ENCODE measurements around the gene BMPR1B.

BMPR1B gene

DNA sequence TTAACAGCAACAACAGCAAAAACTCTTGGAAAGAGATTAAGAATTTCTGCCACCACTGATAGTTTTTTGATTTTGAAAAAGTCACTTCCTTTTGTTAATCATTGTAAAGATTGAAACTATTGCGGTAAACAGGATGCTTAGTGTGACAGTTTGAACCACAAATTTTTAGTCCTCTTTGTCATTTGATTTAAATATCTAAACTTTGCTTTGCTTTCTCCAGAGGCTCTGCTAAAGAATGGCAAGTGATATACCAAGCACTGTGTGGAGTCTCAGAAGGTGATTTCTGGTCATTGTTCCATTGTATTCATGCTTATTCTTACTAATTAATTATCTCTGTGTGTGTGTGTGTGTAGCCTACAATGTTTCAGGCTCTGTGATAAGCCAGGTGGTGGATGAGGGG is 155.6 kb downstream of the BMPR1B start:
- no peaks in the 10 kb centered on the region for H3K36me3 ChIP-seq (ENCODE audit: control insufficient read depth, low read length)
- H3K9me3 ChIP-seq (ENCODE audit: control insufficient read depth, insufficient read depth, low read length), result no peaks in the 10 kb centered on the region
- TF ChIP-seq, protein P1, sequence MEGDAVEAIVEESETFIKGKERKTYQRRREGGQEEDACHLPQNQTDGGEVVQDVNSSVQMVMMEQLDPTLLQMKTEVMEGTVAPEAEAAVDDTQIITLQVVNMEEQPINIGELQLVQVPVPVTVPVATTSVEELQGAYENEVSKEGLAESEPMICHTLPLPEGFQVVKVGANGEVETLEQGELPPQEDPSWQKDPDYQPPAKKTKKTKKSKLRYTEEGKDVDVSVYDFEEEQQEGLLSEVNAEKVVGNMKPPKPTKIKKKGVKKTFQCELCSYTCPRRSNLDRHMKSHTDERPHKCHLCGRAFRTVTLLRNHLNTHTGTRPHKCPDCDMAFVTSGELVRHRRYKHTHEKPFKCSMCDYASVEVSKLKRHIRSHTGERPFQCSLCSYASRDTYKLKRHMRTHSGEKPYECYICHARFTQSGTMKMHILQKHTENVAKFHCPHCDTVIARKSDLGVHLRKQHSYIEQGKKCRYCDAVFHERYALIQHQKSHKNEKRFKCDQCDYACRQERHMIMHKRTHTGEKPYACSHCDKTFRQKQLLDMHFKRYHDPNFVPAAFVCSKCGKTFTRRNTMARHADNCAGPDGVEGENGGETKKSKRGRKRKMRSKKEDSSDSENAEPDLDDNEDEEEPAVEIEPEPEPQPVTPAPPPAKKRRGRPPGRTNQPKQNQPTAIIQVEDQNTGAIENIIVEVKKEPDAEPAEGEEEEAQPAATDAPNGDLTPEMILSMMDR (IDR thresholded peaks at IDR 0.05; ENCODE audit: low read depth, low read length, poor library complexity, severe bottlenecking), result no peak
- no peak for TF ChIP-seq EZH2phosphoT487 (IDR thresholded peaks at IDR 0.05; ENCODE audit: borderline replicate concordance, low read length)
- H3K27me3 ChIP-seq (ENCODE audit: control insufficient read depth, low read length), result no peaks in the 10 kb centered on the region
- H3K4me2 ChIP-seq (ENCODE audit: low read length), result no peak overlapping the region
- no peak overlapping the region for H3K27ac ChIP-seq (ENCODE audit: low read depth, low read length)
- no peaks in the 10 kb centered on the region for H4K20me1 ChIP-seq (ENCODE audit: control insufficient read depth, insufficient read depth, low read depth, low read length)
- H3K4me3 ChIP-seq (ENCODE audit: low read length), result no peak overlapping the region
- no peaks in the 10 kb centered on the region for H3K79me2 ChIP-seq (ENCODE audit: control insufficient read depth, low read length)
- H3F3A ChIP-seq (ENCODE audit: control insufficient read depth, insufficient read depth), result no peaks in the 10 kb centered on the region
- no peaks in the 10 kb centered on the region for H3K4me1 ChIP-seq (ENCODE audit: control insufficient read depth, low read length)
- no peaks in the 10 kb centered on the region for H3K9me2 ChIP-seq (replicated peaks; ENCODE audit: control insufficient read depth, low read length)

DNA sequence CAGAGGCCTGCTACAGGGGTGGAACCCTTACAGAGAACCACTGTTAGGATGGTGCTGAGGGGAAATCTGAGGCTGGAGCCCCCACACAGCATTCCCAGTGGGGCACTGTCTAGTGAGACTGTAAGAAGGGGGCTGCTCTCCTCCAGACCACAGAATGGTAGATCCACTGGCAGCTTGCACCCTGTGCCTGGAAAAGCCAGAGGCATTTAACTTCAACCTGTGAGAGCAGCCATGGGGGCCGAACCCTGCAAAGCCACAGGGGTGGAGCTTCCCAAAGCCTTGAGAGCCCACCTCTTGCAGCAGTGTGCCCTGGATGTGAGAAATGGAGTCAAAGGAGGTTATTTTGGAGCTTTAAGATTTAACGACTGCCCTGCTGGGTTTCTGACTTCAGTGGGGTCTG is 159.4 kb downstream of the BMPR1B start:
- no peaks in the 10 kb centered on the region for H4K20me1 ChIP-seq (ENCODE audit: control insufficient read depth, insufficient read depth, low read depth, low read length)
- H3K27me3 ChIP-seq (ENCODE audit: control insufficient read depth, low read length), result no peaks in the 10 kb centered on the region
- no peaks in the 10 kb centered on the region for H3K9me3 ChIP-seq (ENCODE audit: control insufficient read depth, insufficient read depth, low read length)
- TF ChIP-seq, protein P1 (IDR thresholded peaks at IDR 0.05; ENCODE audit: low read depth, low read length, poor library complexity, severe bottlenecking), result no peak
- no peak for TF ChIP-seq EZH2phosphoT487 (IDR thresholded peaks at IDR 0.05; ENCODE audit: borderline replicate concordance, low read length)
- no peak overlapping the region for H3K4me2 ChIP-seq (ENCODE audit: low read length)
- no peaks in the 10 kb centered on the region for H3K9me2 ChIP-seq (replicated peaks; ENCODE audit: control insufficient read depth, low read length)
- no peaks in the 10 kb centered on the region for H3K79me2 ChIP-seq (ENCODE audit: control insufficient read depth, low read length)
- no peaks in the 10 kb centered on the region for H3K36me3 ChIP-seq (ENCODE audit: control insufficient read depth, low read length)
- H3K27ac ChIP-seq (ENCODE audit: low read depth, low read length), result no peak overlapping the region
- no peak overlapping the region for H3K4me3 ChIP-seq (ENCODE audit: low read length)
- H3K4me1 ChIP-seq (ENCODE audit: control insufficient read depth, low read length), result no peaks in the 10 kb centered on the region
- no peaks in the 10 kb centered on the region for H3F3A ChIP-seq (ENCODE audit: control insufficient read depth, insufficient read depth)

DNA sequence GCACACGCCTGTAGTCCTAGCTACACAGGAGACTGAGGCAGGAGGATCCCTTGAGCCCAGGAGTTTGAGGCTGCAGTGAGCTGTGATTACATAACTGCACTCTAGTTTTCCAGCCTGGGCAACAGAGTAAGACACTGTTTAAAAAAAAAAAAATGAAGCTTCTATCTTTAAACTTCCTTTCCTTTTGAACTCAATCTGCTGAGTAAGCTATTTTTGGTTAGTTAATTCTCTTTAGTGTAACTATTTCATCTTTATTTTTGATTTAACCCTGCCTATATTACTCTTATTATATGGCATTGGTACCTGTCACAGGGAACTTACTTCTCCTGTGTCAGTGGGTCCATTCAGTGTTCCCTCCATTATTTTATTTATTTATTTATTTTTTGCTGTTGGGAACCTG is 160.8 kb downstream of the BMPR1B start:
- no peaks in the 10 kb centered on the region for H4K20me1 ChIP-seq (ENCODE audit: control insufficient read depth, insufficient read depth, low read depth, low read length)

More for the DNA sequence above, 160.8 kb downstream of the BMPR1B start:
- no peaks in the 10 kb centered on the region for H3K27me3 ChIP-seq (ENCODE audit: control insufficient read depth, low read length)
- no peaks in the 10 kb centered on the region for H3F3A ChIP-seq (ENCODE audit: control insufficient read depth, insufficient read depth)
- H3K9me3 ChIP-seq (ENCODE audit: control insufficient read depth, insufficient read depth, low read length), result no peaks in the 10 kb centered on the region
- no peaks in the 10 kb centered on the region for H3K4me1 ChIP-seq (ENCODE audit: control insufficient read depth, low read length)
- H3K4me2 ChIP-seq (ENCODE audit: low read length), result no peak overlapping the region
- H3K4me3 ChIP-seq (ENCODE audit: low read length), result no peak overlapping the region
- TF ChIP-seq, protein P1 (IDR thresholded peaks at IDR 0.05; ENCODE audit: low read depth, low read length, poor library complexity, severe bottlenecking), result no peak
- no peak for TF ChIP-seq EZH2phosphoT487 (IDR thresholded peaks at IDR 0.05; ENCODE audit: borderline replicate concordance, low read length)
- no peaks in the 10 kb centered on the region for H3K79me2 ChIP-seq (ENCODE audit: control insufficient read depth, low read length)
- no peaks in the 10 kb centered on the region for H3K9me2 ChIP-seq (replicated peaks; ENCODE audit: control insufficient read depth, low read length)
- no peak overlapping the region for H3K27ac ChIP-seq (ENCODE audit: low read depth, low read length)
- no peaks in the 10 kb centered on the region for H3K36me3 ChIP-seq (ENCODE audit: control insufficient read depth, low read length)

Data from DOHH2 (cell line).